Ovary (tissue), 9 donors: Measurements from ENCODE around the gene ARPC1B. TPM values are rescaled to one million over a fixed set of nuclear protein-coding genes. Genes with fewer than 3 reads are reported as not detected.
"Not testable (repeated sequence)": the region's sequence is repeated elsewhere in the genome, so short reads cannot be mapped to it uniquely, and the experiment has no call there.

Source experiments
- DNase-seq, 5 donors: peaks; one replicate each; pipeline ENCODE4 v3.0.0-alpha.2; 2019 to 2020
- H3K27ac ChIP-seq, 2 donors: fragments of 200-600 bp; one replicate each; pipeline versions ENCODE4 v1.5.1 to v1.8.0; 2019 to 2022
- H3K27me3 ChIP-seq: fragments of 200-600 bp; one replicate; pipeline ENCODE4 v1.8.0; 2022
- H3K36me3 ChIP-seq: fragments of 200-600 bp; sonication (generic); one replicate; pipeline ENCODE4 v1.5.1; 2019
- H3K4me1 ChIP-seq: one replicate; pipeline ENCODE4 v1.8.1; 2013; ENCODE audit warnings: mild to moderate bottlenecking, moderate library complexity; ENCODE audit not compliant: insufficient read depth
- H3K4me3 ChIP-seq: fragments of 200-600 bp; sonication (generic); one replicate; pipeline ENCODE4 v1.5.1; 2017
- H3K9me3 ChIP-seq, 2 donors: fragments of 200-600 bp in 1 of 2; sonication (generic) in 1 of 2; one replicate each; pipeline versions ENCODE4 v1.5.1 to v1.8.1; 2013 to 2019; ENCODE audit warnings: mild to moderate bottlenecking in 1 of 2, moderate library complexity in 1 of 2
- CTCF ChIP-seq, 3 donors: fragments of 450-650 bp in 2 of 3; fragments of 200-600 bp in 1 of 3; IDR thresholded peaks; one replicate each; pipeline versions ENCODE4 v1.5.1 to v1.8.0; 2016 to 2022; ENCODE audit warnings: antibody characterized with exemption in 3 of 3, mild to moderate bottlenecking in 1 of 3
- EP300 ChIP-seq: sonication (generic); formaldehyde crosslinking; IDR thresholded peaks from one replicate; pipeline ENCODE4 v1.6.1; 2017; ENCODE audit warnings: antibody characterized with exemption
- POLR2A ChIP-seq: fragments of 450-650 bp; IDR thresholded peaks from one replicate; pipeline ENCODE4 v1.6.1; 2017; ENCODE audit warnings: antibody characterized with exemption, mild to moderate bottlenecking, moderate library complexity
- WGBS, 3 donors: extraction: QIAGEN DNeasy Blood & Tissue Kit in 1 of 3; methylation state at CpG; one replicate each; pipeline versions ENCODE4 v1.1.5 to v1.1.7; 2013 to 2017; 5-methylcytosine and 5-hydroxymethylcytosine counted together
- intact Hi-C, 4 donors: fragments of 100-400 bp; cut with DNase I; formaldehyde crosslinking; loops; one replicate each; pipeline versions ENCODE4 v1.11.0 to v1.15.1; 2022 to 2023
- polyA plus RNA-seq, 2 donors: library from polyadenylated mRNA; stranded (reverse); fragments of 200-250 nt in 1 of 2; fragments of 350-450 nt in 1 of 2; fragmentation: Illumina TruSeq in 1 of 2; extraction: RNeasy Lipid Tissue Mini Kit (QIAGEN cat#74804) in 1 of 2; gene quantifications; one replicate each; pipeline ENCODE4 v1.2.3, GENCODE V29; 2013 to 2014
- total RNA-seq, 7 donors: library from RNA; depleted of rRNA in 2 of 7; stranded (reverse); fragments of >200 nt in 2 of 7; fragmentation: NEBNext Ultra II Directional in 3 of 7; extraction: Animal tissue kit (Norgen Biotek cat#: 25700) in 3 of 7; gene quantifications; one replicate each; pipeline versions ENCODE4 v1.1.0 to v1.2.4, GENCODE V29; 2016 to 2023
- donor health status: DM: no; HTN: no; CAD: no; lungs with moderate emphysema.
- donor health status: DM: no; HTN: no; CAD: no.
- donor health status: Bipolar disorder and iron deficiency.
- donor health status: DM: yes; HTN: yes; CAD: no.
- donor health status: DM: no; HTN: no; CAD: no.
- donor health status: DM: yes; HTN: yes; CAD: no.

The ARPC1B gene
- total and polyA plus RNA-seq, 9 donors, result 24.2 to 82.5 (median 56.1) TPM

DNA sequence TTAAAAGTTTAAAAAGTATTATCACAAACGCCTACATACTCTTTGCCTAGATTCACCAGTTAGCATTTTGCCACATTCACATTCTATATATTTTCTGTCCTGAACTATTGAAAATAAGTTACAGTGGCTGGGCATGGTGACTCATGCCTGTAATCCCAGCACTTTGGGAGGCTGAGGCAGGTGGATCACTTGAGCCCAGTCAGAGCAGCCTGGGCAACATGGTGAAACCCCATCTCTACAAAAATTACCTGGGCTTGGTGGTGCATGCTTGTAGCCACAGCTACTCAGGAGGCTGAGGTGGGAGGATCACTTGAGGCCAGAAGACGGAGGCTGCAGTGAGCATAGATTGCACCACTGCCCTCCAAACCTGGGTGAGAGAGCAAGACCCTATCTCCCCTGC is 43.5 kb upstream of the ARPC1B start:
- WGBS, 3 donors, result 77 to 91% (median 88%) methylated on average over 2 of the region's 2 CpGs

DNA sequence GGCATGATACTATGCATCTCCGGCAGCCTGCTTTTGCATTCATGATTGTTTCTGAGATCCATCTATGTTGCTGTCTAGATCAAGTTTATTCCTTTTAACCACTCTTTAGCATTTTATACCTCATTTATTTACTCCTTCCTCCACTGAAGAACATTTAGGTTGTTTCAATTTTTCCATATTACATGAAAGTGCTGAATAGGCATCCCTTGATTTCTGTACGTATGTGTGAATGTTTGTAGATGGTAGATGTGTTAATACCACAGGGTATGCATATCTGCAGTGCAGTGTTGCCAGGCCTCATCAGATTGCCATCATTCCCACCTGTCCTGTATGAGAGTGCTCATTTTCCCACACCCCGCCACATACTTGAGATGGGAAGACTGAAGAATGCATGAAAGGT is 34.9 kb upstream of the ARPC1B start:
- Histone ChIP-seq H3K36me3 (no peaks in the 10 kb centered on the region), H3K9me3 (no peaks in the 10 kb centered on the region), H3K27me3 (no peaks in the 10 kb centered on the region), H3K4me3 (no peak overlapping the region), H3K27ac (no peak overlapping the region), H3K4me1 (no peaks in the 10 kb centered on the region)
- intact Hi-C loops, result no loop called here
- no peak for TF ChIP-seq POLR2A
- no peak for TF ChIP-seq EP300
- no peak for TF ChIP-seq CTCF (IDR thresholded peaks at IDR 0.05)
- WGBS, 3 donors, result 95% methylated on average over 3 of the region's 3 CpGs
- no peak for DNase-seq

More for the DNA sequence above, 43.5 kb upstream of the ARPC1B start:
- TF ChIP-seq EP300 (no peak), POLR2A (no peak), CTCF (IDR thresholded peaks at IDR 0.05) (no peak)
- Histone ChIP-seq H3K27ac (no peak overlapping the region), H3K36me3 (no peaks in the 10 kb centered on the region), H3K9me3 (no peaks in the 10 kb centered on the region), H3K4me1 (peaks cover 4% of the 10 kb centered on the region), H3K27me3 (no peaks in the 10 kb centered on the region), H3K4me3 (no peak overlapping the region)
- DNase-seq, result no peak
- intact Hi-C loops, result no loop called here

- 50 to 61% (median 55%) methylated on average over 3 of the region's 3 CpGs for WGBS, 3 donors
- Histone ChIP-seq H3K9me3 (no peaks in the 10 kb centered on the region), H3K36me3 (no peaks in the 10 kb centered on the region), H3K4me1 (no peaks in the 10 kb centered on the region), H3K27ac (no peak overlapping the region), H3K27me3 (no peaks in the 10 kb centered on the region), H3K4me3 (no peak overlapping the region)
- TF ChIP-seq POLR2A (no peak), EP300 (no peak), CTCF (IDR thresholded peaks at IDR 0.05) (no peak)
- DNase-seq, result no peak
- intact Hi-C loops, result no loop called here
Measured at GRCh38 chr7:99340659-99341058, 33.9 kb upstream of the ARPC1B start.

GRCh38 chr7:99344061-99344647 is 30.4 kb upstream of the ARPC1B start:
- no peak overlapping the region for H3K27ac ChIP-seq
- no peaks in the 10 kb centered on the region for H3K9me3 ChIP-seq
- no peak overlapping the region for H3K4me3 ChIP-seq
- no peaks in the 10 kb centered on the region for H3K36me3 ChIP-seq
- intact Hi-C loops, result no loop called here
- H3K27me3 ChIP-seq, result no peaks in the 10 kb centered on the region
- TF ChIP-seq CTCF (IDR thresholded peaks at IDR 0.05) (no peak), EP300 (no peak), POLR2A (no peak)
- DNase-seq, result no peak
- no peaks in the 10 kb centered on the region for H3K4me1 ChIP-seq
- WGBS, 3 donors, result 96% methylated on average over 13 of the region's 13 CpGs

GRCh38 chr7:99350641-99351040 is 23.9 kb upstream of the ARPC1B start:
- intact Hi-C loops, H3K27ac ChIP-seq, H3K27me3 ChIP-seq, H3K4me1 ChIP-seq, H3K9me3 ChIP-seq, H3K4me3 ChIP-seq, H3K36me3 ChIP-seq, DNase-seq: not testable (repeated sequence)
- 83 to 91% (median 86%) methylated on average over 3 of the region's 3 CpGs for WGBS, 3 donors
